Measurements from ENCODE around the gene MACROD2. TPM values are rescaled to one million over a fixed set of nuclear protein-coding genes. Genes with fewer than 3 reads are reported as not detected.
"Not testable (repeated sequence)": the region's sequence is repeated elsewhere in the genome, so short reads cannot be mapped to it uniquely, and the experiment has no call there.

MACROD2 gene
- total RNA-seq, 1 donor from 2014 or later = 17.6 TPM

- no peak for DNase-seq
Observed at GRCh38 chr20:15455279-15455678, 1460.0 kb downstream of the MACROD2 start.

- DNase-seq = no peak
Observed at GRCh38 chr20:15461938-15462337, 1466.6 kb downstream of the MACROD2 start.

GRCh38 chr20:15475483-15475882 is 1480.2 kb downstream of the MACROD2 start:
- peak; percentile 15 for DNase-seq

- no peak for DNase-seq
Observed at GRCh38 chr20:15476186-15476585, 1480.9 kb downstream of the MACROD2 start.

DNA sequence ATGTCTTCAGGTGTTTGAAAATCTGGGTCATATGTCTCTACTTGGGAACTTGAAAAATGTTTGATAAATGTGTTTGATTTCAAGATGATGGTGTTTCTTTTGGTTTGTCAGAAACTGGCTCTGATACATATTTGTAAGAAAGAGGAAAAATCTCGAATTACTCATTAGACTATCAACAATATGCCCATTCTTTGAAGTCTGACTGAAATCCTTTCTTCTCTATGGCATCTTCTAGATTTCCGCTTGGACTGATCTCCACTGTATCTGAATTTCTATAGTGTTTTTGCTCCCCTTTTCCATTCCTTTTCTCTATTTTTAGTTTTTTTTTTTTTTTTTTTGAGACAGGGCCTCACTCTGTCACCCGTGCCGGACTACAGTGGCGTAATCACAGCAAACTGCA is 1481.5 kb downstream of the MACROD2 start:
- DNase-seq = no peak

DNA sequence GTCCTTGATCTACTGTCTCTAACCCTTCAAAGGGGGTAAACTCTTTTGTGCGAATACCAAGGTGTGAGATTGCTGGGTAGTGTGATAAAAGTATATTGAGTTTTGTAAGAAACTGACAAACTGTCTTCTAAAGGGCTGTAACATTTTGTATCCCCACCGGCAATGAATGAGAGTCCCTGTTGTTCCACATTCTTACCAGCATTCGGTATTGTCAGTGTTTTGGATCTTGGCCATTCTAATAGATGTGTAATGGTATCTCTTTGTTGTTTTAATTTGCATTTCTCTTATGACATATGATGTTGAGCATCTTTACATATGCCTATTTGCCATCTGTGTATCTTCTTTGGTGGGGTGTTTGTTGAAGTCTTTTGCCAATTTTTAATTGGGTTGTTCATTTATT is 1487.2 kb downstream of the MACROD2 start:
- DNase-seq = no peak

- DNase-seq = no peak
Observed at GRCh38 chr20:15485519-15485918, 1490.2 kb downstream of the MACROD2 start.

GRCh38 chr20:15487030-15487429 is 1491.7 kb downstream of the MACROD2 start:
- no peak for DNase-seq

DNA sequence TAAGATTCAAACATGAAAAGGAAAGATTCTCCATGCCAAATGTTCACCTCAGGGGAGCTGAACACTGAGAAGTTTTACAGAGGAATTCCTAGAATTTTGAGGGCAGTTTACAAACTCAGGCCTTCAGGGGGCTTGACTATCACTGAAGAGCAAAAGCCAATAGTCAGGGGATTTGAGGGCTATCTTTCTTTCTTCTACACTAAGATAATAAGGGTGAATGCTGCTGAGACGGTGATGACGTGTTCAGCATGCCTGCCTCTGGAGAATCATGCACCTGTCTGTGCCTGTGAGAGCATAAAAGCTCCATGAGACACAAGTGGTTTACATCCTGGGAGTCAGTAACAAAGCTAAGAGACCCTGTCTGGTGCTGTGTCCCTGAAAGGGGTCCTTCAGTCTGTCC is 1492.4 kb downstream of the MACROD2 start:
- no peak for DNase-seq

GRCh38 chr20:15491575-15491974 is 1496.3 kb downstream of the MACROD2 start:
- DNase-seq = no peak

GRCh38 chr20:15494851-15495250 is 1499.5 kb downstream of the MACROD2 start:
- no peak for DNase-seq

DNA sequence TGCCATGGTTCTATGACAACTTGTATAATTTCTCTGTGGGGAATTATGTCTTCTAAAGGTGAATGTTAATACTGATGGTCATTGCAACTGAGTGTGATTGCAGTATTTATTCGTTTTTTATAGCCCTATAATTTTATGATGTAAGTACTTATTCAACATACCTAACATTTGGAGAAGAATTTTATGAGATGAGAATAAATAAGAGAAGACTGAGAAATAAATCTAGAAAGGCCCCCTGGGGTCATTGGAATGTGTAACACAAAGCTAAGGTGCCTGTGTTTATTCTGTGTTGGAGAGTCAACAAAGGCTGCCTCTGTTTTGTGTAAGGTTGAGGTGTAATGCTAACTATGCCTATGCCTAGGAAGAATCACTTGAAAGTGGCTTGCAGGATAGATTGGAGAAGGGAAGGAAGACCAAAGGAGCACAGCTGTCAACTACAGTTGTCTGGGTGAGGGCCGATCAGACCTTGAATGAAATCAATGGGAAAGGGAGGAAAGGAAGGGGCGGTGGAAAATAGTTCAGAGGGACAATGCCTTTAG is 1501.3 kb downstream of the MACROD2 start:
- DNase-seq = no peak

GRCh38 chr20:15498926-15499325 is 1503.6 kb downstream of the MACROD2 start:
- no peak for DNase-seq

GRCh38 chr20:15506311-15506710 is 1511.0 kb downstream of the MACROD2 start:
- DNase-seq = no peak

GRCh38 chr20:15507151-15507550 is 1511.8 kb downstream of the MACROD2 start:
- no peak for DNase-seq

GRCh38 chr20:15511551-15511950 is 1516.2 kb downstream of the MACROD2 start:
- DNase-seq = no peak

DNA sequence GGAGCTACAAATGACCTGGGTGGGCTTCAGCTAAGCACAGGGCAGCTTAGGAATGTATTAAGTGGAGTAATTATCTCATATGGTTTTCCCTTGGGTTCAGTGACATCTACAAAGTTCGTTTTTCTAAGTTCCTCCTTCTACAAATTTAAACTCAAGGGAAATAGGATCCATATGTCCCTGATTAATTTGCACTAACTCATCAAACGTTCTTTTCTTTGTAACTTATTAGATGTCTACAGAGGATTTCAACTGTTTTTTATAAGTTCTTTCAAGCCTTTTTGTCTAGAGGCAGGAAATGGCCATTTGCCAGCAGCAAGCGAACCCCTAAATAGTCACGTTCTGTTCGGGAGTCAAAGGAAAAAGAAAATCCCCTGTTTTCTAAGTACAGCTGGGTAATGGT is 1517.6 kb downstream of the MACROD2 start:
- peak; percentile 6 for DNase-seq

- DNase-seq = no peak
Observed at GRCh38 chr20:15515691-15516090, 1520.4 kb downstream of the MACROD2 start.

GRCh38 chr20:15520930-15521524 is 1525.7 kb downstream of the MACROD2 start:
- DNase-seq = no peak

DNA sequence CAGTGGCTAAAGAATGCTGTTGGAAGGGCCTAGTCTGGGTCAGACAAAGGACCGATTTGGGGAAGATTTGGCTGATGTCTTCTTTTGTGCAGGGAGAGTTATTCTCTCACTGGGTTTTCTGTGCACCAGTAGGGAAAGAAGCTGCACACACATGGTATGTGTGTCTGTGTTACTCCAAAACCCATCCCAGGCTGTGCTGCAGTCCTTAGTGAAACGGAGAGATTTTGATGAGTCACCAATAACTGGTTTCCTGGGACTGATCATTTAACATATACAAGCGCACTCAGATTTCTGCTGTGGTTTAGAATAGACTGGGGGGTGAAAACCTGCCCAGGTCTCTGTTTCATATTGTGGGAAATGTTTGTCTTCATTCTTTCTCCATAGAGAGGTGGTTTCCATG is 1528.1 kb downstream of the MACROD2 start:
- DNase-seq = no peak

DNA sequence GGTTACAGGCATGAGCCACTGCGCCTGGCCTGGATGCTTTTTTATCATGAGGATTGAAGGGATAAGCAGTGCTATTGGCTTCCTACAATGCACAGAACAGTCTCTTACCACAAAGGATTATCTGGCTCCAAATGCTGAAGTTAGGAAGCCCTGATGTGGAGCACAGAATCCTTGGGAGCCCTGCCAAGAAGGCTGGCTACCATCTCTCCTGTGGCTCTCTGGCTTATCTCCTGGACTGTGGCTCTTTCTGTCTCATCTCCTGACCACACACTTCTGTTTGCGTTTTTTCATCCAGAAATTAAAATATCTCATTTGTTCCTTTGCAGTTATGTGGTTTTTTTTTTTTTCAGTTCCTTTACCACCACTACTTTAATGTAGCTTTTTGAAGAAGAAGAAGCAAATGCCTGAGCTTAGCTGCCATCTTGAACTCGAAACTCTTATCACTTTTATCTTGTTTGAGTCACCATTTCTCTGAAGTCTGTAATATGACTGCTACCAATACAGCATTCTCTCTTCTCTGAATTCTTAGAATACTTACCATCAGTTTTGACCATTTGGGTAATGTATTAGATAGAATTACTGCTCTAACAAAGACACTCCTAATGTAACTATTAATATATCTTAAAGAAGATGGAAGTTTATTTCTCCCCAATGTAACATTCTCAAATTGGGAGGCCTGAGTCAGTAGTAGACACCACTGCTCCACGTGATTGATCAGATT is 1533.2 kb downstream of the MACROD2 start:
- DNase-seq = no peak

- DNase-seq = no peak
Observed at GRCh38 chr20:15535863-15536262, 1540.5 kb downstream of the MACROD2 start.

GRCh38 chr20:15537200-15537599 is 1541.9 kb downstream of the MACROD2 start:
- not testable (repeated sequence) for DNase-seq

DNA sequence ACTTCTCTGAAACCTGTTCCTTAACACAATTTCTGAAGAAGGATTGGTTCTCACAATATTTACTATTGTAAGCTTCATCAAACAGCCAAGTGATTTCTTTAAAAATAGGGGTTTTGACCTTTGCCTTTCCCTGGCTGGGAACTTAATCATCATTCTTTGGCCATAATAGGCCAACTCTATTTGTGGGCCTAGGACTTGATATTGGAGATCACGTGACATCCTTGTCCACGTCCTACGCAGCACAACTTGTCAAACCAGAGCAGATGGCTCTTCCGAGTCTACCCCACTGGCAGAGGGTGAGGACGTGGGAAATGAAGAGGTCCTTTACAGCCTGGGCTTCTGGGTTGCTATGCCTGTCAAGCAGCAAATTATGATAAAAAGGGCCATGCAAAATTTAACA is 1547.3 kb downstream of the MACROD2 start:
- no peak for DNase-seq
